WTC11 (cell line): Measurements from ENCODE around the gene LNX1. TPM values are rescaled to one million over a fixed set of nuclear protein-coding genes. Genes with fewer than 3 reads are reported as not detected.

Experiments
- ATAC-seq: fragments of 200-7000 bp; cut with Tn5 transposase; 2 replicates; pipeline ENCODE4 v1.10.0; 2021; ENCODE audit warnings: mild to moderate bottlenecking, moderate library complexity
- CTCF ChIA-PET: fragments of 300-600 bp; sonication (Branson Sonifier 250); formaldehyde crosslinking; loops from one replicate; lab custom pipeline; 2021; ENCODE audit warnings: antibody characterized with exemption; lab: Charles Lee
- POLR2A ChIA-PET: fragments of 350-600 bp; sonication (Branson Sonifier 250); formaldehyde crosslinking; loops from one replicate; lab custom pipeline; 2021; ENCODE audit warnings: antibody characterized with exemption; lab: Charles Lee
- DNase-seq: peaks from one replicate; pipeline ENCODE4 v3.0.0; 2021; ENCODE audit warnings: low spot score
- H3K27ac Mint-ChIP-seq: 2 replicates; pipeline ENCODE4 v1.8.0; 2021; ENCODE audit warnings: mixed read lengths
- H3K27me3 Mint-ChIP-seq: 2 replicates; pipeline ENCODE4 v1.8.0; 2021; ENCODE audit warnings: low read depth, mild to moderate bottlenecking, moderate library complexity, mixed read lengths
- H3K36me3 Mint-ChIP-seq: 2 replicates; pipeline ENCODE4 v1.8.0; 2021; ENCODE audit warnings: mixed read lengths
- H3K4me1 Mint-ChIP-seq: 2 replicates; pipeline ENCODE4 v1.8.0; 2022; ENCODE audit warnings: mixed read lengths
- H3K4me3 Mint-ChIP-seq: 2 replicates; pipeline ENCODE4 v1.8.0; 2021; ENCODE audit warnings: mild to moderate bottlenecking, moderate library complexity, mixed read lengths
- H3K9me3 Mint-ChIP-seq: 2 replicates; pipeline ENCODE4 v1.8.0; 2021; ENCODE audit warnings: mixed read lengths
- CREM ChIP-seq: sonication (generic); formaldehyde crosslinking; IDR thresholded peaks from 2 replicates; pipeline ENCODE4 v1.8.1; 2022; ENCODE audit warnings: mild to moderate bottlenecking, missing genetic modification reagents, moderate library complexity
- FOXJ3 ChIP-seq: sonication (generic); formaldehyde crosslinking; IDR thresholded peaks from 2 replicates; pipeline ENCODE4 v1.9.0; 2021; ENCODE audit warnings: missing genetic modification reagents, mild to moderate bottlenecking, borderline replicate concordance
- FOXK1 ChIP-seq: sonication (generic); formaldehyde crosslinking; IDR thresholded peaks from 2 replicates; pipeline ENCODE4 v1.8.0; 2022; ENCODE audit warnings: mild to moderate bottlenecking, moderate library complexity, missing genetic modification reagents
- GABPB1 ChIP-seq: sonication (generic); formaldehyde crosslinking; IDR thresholded peaks from 2 replicates; pipeline ENCODE4 v1.8.1; 2023; ENCODE audit warnings: mild to moderate bottlenecking, missing genetic modification reagents
- JUN ChIP-seq: sonication (generic); formaldehyde crosslinking; IDR thresholded peaks from 2 replicates; pipeline ENCODE4 v1.8.0; 2023; ENCODE audit warnings: mild to moderate bottlenecking, missing genetic modification reagents
- OVOL2 ChIP-seq: fragments of 250-450 bp; sonication (Bioruptor Pico); IDR thresholded peaks from 2 replicates; pipeline ENCODE4 v1.9.0; 2021; ENCODE audit warnings: mild to moderate bottlenecking, borderline replicate concordance
- SOX15 ChIP-seq: fragments of 250-450 bp; sonication (Bioruptor Pico); IDR thresholded peaks from 2 replicates; pipeline ENCODE4 v1.9.0; 2021; ENCODE audit warnings: mild to moderate bottlenecking
- ZNF317 ChIP-seq: sonication (generic); formaldehyde crosslinking; IDR thresholded peaks from 2 replicates; pipeline ENCODE4 v1.8.1; 2023; ENCODE audit warnings: low read depth, mild to moderate bottlenecking, moderate library complexity, missing genetic modification reagents, borderline replicate concordance
- ZNF423 ChIP-seq: fragments of 250-450 bp; sonication (Bioruptor Pico); IDR thresholded peaks from 2 replicates; pipeline ENCODE4 v2.1.2; 2022; ENCODE audit warnings: mild to moderate bottlenecking, moderate library complexity
- ZNF671 ChIP-seq: fragments of 250-450 bp; sonication (Bioruptor Pico); IDR thresholded peaks from 2 replicates; pipeline ENCODE4 v1.8.0; 2021; ENCODE audit warnings: mild to moderate bottlenecking
- total RNA-seq: library from RNA; stranded (reverse); gene quantifications from 3 replicates; pipeline ENCODE4 v1.2.3, GENCODE V29; 2021
- TF ChIP-seq, protein P1 (sequence below): fragments of 250-450 bp; sonication (Bioruptor Pico); conservative IDR thresholded peaks from 2 replicates; pipeline ENCODE4 v1.9.0; 2021; ENCODE audit warnings: mild to moderate bottlenecking
- TF ChIP-seq, protein P2 (sequence below): sonication (generic); formaldehyde crosslinking; IDR thresholded peaks from 2 replicates; pipeline ENCODE4 v1.8.0; 2022; ENCODE audit warnings: mild to moderate bottlenecking, missing genetic modification reagents
- TF ChIP-seq, protein P3 (sequence below): sonication (generic); formaldehyde crosslinking; conservative IDR thresholded peaks from 2 replicates; pipeline ENCODE4 v1.8.1; 2023; ENCODE audit warnings: mild to moderate bottlenecking, low read depth, missing genetic modification reagents, moderate library complexity
- TF ChIP-seq, protein P4 (sequence below): sonication (generic); formaldehyde crosslinking; IDR thresholded peaks from 2 replicates; pipeline ENCODE4 v1.8.0; 2023; ENCODE audit warnings: missing genetic modification reagents
- TF ChIP-seq, protein P5 (sequence below): sonication (generic); formaldehyde crosslinking; IDR thresholded peaks from 2 replicates; pipeline ENCODE4 v1.8.1; 2023; ENCODE audit warnings: mild to moderate bottlenecking, missing genetic modification reagents, moderate library complexity
- TF ChIP-seq, protein P6 (sequence below): sonication (generic); formaldehyde crosslinking; IDR thresholded peaks from 2 replicates; pipeline ENCODE4 v1.8.1; 2023; ENCODE audit warnings: mild to moderate bottlenecking, moderate library complexity, missing genetic modification reagents
- TF ChIP-seq, protein P7 (sequence below): fragments of 250-450 bp; sonication (Bioruptor Pico); IDR thresholded peaks from 2 replicates; pipeline ENCODE4 v1.9.0; 2021; ENCODE audit warnings: mild to moderate bottlenecking
- TF ChIP-seq, protein P8 (sequence below): fragments of 250-450 bp; sonication (Bioruptor Pico); IDR thresholded peaks from 2 replicates; pipeline ENCODE4 v1.9.0; 2021; ENCODE audit warnings: mild to moderate bottlenecking
- TF ChIP-seq, protein P9 (sequence below): sonication (generic); formaldehyde crosslinking; IDR thresholded peaks from 2 replicates; pipeline ENCODE4 v1.8.0; 2022; ENCODE audit warnings: mild to moderate bottlenecking, missing genetic modification reagents

The LNX1 gene
- total RNA-seq, 1 experiment from 2014 or later: 5.9 TPM

DNA sequence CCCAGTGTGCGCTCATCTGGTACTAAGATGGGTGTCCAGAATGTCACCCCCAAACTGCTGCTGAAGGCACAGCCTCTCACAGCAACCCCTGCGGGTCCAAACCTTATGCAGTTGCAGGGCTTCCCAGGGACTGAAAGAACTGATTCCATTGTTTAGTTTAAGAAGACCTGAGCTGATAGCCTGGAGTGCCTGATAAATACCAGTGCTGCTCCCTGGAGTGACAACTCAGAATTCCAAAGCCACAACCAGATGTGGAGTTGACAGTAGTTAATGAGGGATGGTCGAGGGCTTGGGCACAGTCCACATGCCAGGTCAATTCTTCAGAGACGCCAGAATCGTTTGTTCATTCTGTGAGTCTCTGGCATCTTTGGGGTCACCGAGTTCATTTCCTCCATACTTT, 71.2 kb downstream of the LNX1 start:
- ATAC-seq: peak; percentile 87

DNA sequence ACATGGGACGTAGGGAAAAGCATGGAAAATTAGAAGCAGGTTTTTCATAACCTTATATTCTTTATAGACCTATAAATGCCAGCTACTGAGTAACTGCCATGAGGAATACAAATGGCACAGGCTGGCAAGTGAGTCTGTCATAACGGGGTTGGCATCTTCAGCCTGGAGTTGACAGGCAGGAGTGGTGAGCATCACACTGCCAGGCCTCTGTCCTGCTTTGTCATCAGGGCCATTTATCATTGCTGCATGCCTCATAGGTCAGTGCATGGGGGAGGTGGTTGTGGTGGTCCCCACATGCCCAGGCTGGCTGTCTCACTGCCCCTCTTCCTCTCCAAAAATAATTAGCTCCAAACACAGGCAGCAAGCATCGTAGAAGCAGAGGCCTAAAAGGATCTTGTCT, 72.5 kb downstream of the LNX1 start:
- H3K36me3 Mint-ChIP-seq: no peaks in the 10 kb centered on the region
- peaks cover 17% of the 10 kb centered on the region for H3K4me1 Mint-ChIP-seq
- H3K9me3 Mint-ChIP-seq: no peaks in the 10 kb centered on the region
- TF ChIP-seq, protein P1, sequence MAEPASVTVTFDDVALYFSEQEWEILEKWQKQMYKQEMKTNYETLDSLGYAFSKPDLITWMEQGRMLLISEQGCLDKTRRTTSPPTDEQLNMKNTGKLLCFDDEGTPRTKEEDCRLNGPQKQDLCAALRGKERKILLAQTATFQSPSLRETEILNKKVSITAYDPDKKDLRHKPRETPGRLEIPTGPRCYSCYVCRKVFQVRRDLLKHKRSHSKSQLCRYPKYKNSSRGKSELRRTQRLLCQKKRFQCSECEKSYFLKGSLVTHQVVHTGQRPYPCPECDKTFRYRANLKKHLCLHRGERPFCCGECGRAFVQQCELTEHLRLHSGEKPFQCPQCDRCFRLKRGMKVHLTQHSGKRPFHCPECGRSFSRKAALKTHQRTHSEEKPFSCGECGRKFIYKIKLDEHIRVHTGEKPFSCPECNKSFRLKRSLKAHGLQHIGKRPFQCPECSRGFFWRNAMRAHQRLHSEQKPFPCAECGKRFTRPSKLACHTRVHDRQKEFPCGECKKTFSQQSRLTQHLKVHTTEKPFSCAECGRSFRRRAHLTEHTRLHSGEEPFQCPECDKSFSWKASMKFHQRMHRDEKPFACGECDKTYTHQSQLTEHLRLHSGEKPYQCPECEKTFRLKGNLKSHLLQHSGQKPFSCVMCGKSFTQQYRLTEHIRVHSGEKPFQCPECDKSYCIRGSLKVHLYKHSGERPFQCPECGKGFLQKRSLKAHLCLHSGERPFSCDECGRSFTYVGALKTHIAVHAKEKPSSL (CRISPR knock-in tag): no peak
- TF ChIP-seq, protein P2, sequence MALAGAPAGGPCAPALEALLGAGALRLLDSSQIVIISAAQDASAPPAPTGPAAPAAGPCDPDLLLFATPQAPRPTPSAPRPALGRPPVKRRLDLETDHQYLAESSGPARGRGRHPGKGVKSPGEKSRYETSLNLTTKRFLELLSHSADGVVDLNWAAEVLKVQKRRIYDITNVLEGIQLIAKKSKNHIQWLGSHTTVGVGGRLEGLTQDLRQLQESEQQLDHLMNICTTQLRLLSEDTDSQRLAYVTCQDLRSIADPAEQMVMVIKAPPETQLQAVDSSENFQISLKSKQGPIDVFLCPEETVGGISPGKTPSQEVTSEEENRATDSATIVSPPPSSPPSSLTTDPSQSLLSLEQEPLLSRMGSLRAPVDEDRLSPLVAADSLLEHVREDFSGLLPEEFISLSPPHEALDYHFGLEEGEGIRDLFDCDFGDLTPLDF (CRISPR knock-in tag): no peak
- TF ChIP-seq, protein P3, sequence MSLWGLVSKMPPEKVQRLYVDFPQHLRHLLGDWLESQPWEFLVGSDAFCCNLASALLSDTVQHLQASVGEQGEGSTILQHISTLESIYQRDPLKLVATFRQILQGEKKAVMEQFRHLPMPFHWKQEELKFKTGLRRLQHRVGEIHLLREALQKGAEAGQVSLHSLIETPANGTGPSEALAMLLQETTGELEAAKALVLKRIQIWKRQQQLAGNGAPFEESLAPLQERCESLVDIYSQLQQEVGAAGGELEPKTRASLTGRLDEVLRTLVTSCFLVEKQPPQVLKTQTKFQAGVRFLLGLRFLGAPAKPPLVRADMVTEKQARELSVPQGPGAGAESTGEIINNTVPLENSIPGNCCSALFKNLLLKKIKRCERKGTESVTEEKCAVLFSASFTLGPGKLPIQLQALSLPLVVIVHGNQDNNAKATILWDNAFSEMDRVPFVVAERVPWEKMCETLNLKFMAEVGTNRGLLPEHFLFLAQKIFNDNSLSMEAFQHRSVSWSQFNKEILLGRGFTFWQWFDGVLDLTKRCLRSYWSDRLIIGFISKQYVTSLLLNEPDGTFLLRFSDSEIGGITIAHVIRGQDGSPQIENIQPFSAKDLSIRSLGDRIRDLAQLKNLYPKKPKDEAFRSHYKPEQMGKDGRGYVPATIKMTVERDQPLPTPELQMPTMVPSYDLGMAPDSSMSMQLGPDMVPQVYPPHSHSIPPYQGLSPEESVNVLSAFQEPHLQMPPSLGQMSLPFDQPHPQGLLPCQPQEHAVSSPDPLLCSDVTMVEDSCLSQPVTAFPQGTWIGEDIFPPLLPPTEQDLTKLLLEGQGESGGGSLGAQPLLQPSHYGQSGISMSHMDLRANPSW (CRISPR knock-in tag): no peak
- no peak for TF ChIP-seq GABPB1 (CRISPR knock-in tag)
- no peak for TF ChIP-seq ZNF317 (CRISPR knock-in tag)
- no peak for TF ChIP-seq ZNF423 (CRISPR knock-in tag)
- no peak for TF ChIP-seq FOXK1
- TF ChIP-seq, protein P4, sequence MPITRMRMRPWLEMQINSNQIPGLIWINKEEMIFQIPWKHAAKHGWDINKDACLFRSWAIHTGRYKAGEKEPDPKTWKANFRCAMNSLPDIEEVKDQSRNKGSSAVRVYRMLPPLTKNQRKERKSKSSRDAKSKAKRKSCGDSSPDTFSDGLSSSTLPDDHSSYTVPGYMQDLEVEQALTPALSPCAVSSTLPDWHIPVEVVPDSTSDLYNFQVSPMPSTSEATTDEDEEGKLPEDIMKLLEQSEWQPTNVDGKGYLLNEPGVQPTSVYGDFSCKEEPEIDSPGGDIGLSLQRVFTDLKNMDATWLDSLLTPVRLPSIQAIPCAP (CRISPR knock-in tag): no peak
- no peak for TF ChIP-seq FOXJ3
- no peak for TF ChIP-seq SOX15 (CRISPR knock-in tag)
- no peak for ATAC-seq
- no peak overlapping the region for H3K27ac Mint-ChIP-seq
- ChIA-PET CTCF (interaction anchor here (1.9 kb wide), 1 partner anchor 715 kb away, joined by 5 read pairs; no protein-coding TSS in a partner anchor), POLR2A (no interaction called here)
- H3K27me3 Mint-ChIP-seq: no peaks in the 10 kb centered on the region; the same call in 1 of the 2 replicates
- DNase-seq: no peak
- no peak overlapping the region for H3K4me3 Mint-ChIP-seq

More for the DNA sequence above, 71.2 kb downstream of the LNX1 start:
- 0 out of 2 replicates have a peak overlapping the region, but pooled peaks have one; percentile 54 for H3K27ac Mint-ChIP-seq
- peak; percentile 18 for DNase-seq
- TF ChIP-seq CREM (CRISPR knock-in tag): no peak
- TF ChIP-seq ZNF671 (CRISPR knock-in tag): no peak
- TF ChIP-seq OVOL2 (CRISPR knock-in tag): no peak
- TF ChIP-seq ZNF423 (CRISPR knock-in tag): peak; percentile 90
- TF ChIP-seq, protein P5, sequence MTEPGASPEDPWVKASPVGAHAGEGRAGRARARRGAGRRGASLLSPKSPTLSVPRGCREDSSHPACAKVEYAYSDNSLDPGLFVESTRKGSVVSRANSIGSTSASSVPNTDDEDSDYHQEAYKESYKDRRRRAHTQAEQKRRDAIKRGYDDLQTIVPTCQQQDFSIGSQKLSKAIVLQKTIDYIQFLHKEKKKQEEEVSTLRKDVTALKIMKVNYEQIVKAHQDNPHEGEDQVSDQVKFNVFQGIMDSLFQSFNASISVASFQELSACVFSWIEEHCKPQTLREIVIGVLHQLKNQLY (CRISPR knock-in tag): no peak
- POLR2A ChIA-PET: no interaction called here
- H3K4me1 Mint-ChIP-seq: peaks cover 17% of the 10 kb centered on the region
- H3K9me3 Mint-ChIP-seq: no peaks in the 10 kb centered on the region
- H3K27me3 Mint-ChIP-seq: no peaks in the 10 kb centered on the region; the same call in 1 of the 2 replicates
- CTCF ChIA-PET: interaction anchor here (0.6 to 1.9 kb wide), 4 partner anchors 26 to 714 kb away, joined by 3 to 5 read pairs (median 4); no protein-coding TSS in a partner anchor
- H3K36me3 Mint-ChIP-seq: no peaks in the 10 kb centered on the region
- no peak overlapping the region for H3K4me3 Mint-ChIP-seq

DNA sequence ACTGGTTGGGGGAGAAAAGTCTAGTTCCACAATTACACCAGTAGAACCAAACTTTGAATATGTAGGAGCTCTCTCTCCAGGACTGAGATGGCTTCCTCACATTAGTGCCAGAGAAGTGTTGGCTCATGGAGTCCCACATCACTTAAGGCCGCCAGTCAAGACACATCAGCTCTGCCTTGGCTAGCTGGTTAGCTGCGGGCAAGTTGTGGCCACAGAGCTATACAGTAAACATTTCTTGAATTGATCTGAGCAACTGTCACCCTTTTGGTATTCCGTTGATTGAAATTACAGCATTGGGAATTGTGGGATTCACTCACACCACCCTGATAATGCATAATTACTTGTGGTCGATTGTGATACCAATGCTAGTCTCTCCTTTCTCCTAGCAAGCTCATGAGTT, 76.2 kb downstream of the LNX1 start:
- ChIA-PET CTCF (interaction anchor here (1.2 kb wide), 1 partner anchor 191 kb away, joined by 3 read pairs; no protein-coding TSS in a partner anchor), POLR2A (no interaction called here)
- DNase-seq (no peak), ATAC-seq (no peak)
- Mint-ChIP-seq H3K4me3 (no peak overlapping the region), H3K27me3 (no peaks in the 10 kb centered on the region), H3K4me1 (peaks cover 7% of the 10 kb centered on the region), H3K27ac (no peak overlapping the region), H3K36me3 (no peaks in the 10 kb centered on the region), H3K9me3 (no peaks in the 10 kb centered on the region; the same call in 1 of the 2 replicates)
- TF ChIP-seq, protein P6, sequence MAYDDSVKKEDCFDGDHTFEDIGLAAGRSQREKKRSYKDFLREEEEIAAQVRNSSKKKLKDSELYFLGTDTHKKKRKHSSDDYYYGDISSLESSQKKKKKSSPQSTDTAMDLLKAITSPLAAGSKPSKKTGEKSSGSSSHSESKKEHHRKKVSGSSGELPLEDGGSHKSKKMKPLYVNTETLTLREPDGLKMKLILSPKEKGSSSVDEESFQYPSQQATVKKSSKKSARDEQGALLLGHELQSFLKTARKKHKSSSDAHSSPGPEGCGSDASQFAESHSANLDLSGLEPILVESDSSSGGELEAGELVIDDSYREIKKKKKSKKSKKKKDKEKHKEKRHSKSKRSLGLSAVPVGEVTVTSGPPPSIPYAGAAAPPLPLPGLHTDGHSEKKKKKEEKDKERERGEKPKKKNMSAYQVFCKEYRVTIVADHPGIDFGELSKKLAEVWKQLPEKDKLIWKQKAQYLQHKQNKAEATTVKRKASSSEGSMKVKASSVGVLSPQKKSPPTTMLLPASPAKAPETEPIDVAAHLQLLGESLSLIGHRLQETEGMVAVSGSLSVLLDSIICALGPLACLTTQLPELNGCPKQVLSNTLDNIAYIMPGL (CRISPR knock-in tag): no peak
- TF ChIP-seq, protein P7, sequence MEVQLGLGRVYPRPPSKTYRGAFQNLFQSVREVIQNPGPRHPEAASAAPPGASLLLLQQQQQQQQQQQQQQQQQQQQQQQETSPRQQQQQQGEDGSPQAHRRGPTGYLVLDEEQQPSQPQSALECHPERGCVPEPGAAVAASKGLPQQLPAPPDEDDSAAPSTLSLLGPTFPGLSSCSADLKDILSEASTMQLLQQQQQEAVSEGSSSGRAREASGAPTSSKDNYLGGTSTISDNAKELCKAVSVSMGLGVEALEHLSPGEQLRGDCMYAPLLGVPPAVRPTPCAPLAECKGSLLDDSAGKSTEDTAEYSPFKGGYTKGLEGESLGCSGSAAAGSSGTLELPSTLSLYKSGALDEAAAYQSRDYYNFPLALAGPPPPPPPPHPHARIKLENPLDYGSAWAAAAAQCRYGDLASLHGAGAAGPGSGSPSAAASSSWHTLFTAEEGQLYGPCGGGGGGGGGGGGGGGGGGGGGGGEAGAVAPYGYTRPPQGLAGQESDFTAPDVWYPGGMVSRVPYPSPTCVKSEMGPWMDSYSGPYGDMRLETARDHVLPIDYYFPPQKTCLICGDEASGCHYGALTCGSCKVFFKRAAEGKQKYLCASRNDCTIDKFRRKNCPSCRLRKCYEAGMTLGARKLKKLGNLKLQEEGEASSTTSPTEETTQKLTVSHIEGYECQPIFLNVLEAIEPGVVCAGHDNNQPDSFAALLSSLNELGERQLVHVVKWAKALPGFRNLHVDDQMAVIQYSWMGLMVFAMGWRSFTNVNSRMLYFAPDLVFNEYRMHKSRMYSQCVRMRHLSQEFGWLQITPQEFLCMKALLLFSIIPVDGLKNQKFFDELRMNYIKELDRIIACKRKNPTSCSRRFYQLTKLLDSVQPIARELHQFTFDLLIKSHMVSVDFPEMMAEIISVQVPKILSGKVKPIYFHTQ (CRISPR knock-in tag): no peak
- TF ChIP-seq, protein P8, sequence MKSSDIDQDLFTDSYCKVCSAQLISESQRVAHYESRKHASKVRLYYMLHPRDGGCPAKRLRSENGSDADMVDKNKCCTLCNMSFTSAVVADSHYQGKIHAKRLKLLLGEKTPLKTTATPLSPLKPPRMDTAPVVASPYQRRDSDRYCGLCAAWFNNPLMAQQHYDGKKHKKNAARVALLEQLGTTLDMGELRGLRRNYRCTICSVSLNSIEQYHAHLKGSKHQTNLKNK (CRISPR knock-in tag): no peak
- TF ChIP-seq, protein P9, sequence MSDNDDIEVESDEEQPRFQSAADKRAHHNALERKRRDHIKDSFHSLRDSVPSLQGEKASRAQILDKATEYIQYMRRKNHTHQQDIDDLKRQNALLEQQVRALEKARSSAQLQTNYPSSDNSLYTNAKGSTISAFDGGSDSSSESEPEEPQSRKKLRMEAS: no peak
- no peak for TF ChIP-seq JUN
